GM18868 (cell line): ENCODE results near the gene ADAMTS2.
"Not testable (repeated sequence)": the region's sequence is repeated elsewhere in the genome, so short reads cannot be mapped to it uniquely, and the experiment has no call there.

Source experiments
- ATAC-seq: cut with Tn5 transposase; IDR thresholded peaks from one replicate; pipeline ENCODE4 v1.9.1; 2021; ENCODE audit warnings: mild to moderate bottlenecking, moderate library complexity; ENCODE audit not compliant: unreplicated experiment

ADAMTS2 gene

DNA sequence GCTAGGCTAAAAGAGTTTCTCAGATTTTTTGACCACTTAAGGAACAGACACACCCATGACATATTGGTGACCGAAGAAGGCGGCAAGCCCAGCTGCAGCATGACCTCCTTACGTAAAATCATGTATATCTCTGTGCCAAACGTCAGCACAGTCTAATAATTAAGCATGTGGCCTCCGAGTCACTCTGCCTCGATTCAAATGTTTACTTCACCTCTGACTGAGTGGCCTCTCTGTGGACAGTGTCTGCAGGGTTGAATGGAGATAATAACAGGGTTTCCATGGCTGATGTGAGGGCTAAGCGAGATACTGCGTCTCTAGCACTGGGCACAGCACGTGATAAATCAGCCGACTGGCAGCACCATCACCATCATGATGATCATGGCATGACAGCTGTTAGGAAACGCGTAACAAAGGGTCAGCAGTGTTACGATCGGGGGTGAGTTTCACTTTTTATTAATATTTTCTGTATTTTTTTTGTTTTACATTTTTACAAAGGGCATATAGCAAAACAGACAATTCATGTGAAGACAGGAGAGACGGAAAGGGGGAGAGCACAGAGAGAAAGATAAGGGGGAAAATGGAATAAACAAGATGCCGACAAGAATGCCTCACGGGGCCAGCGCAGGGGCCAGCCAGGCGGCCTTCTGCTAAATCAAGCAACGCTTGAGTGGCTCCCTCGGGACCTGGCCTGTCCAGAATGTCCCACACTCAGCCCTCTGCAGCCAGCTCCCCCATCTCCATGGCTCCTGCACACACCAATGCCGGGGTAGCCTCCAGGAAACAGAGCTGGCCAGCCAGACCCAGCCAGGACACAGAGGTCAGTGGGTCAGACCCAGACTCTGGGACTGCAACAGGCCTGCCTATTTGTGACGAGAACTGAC is 60.3 kb downstream of the ADAMTS2 start:
- ATAC-seq: no peak

DNA sequence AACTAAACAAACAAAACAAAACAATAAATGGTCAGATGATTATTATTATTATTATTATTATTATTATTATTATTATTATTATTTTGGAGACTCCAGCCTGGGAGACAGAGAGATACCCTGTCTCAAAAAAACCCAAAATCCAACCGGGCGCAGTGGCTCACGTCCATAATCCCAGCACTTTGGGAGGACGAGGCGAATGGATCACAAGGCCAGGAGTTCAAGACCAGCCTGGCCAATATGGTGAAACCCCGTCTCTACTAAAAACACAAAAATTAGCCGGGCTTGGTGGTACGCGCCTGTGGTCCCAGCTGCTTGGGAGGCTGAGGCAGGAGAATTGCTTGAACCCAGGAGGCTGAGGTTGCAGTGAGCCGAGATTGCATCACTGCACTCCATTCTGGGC is 61.4 kb downstream of the ADAMTS2 start:
- ATAC-seq: not testable (repeated sequence)

DNA sequence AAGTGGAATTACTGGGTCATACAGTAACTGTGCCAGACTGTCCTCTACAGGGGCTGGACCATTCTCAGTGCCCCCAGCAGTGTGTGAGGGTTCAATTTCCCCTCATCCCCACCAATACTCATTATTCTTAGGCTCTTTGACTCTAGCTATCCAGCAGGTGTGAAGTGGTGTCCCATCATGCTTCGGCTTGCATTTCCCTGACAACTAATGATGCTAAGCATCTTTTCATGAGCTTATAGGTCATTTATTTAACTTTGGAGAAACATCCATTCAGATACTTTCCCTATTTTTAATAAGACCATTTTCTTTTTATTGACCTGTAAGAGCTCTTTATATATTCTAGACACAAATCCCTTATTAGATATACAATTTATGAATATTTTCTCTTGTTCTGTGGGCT is 63.6 kb downstream of the ADAMTS2 start:
- no peak for ATAC-seq

DNA sequence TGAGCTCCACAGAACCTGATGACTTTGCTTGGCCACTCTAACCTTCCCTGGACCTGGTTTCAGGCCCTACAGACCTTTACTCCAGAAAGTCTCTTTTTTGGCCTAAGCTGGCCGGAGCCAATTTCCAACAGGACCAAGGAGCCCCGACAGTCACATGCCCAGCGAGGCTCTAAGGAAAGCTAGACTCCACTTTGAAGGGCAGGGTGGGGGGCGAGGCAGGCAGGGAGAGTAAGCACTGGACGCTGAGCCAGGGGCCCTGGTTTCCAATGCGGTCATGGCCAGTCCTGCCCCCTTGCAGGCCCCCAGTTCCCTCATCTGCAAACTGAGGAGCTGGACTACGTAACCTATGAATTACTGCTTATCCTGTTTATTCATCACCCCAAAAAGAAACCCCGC is 65.2 kb downstream of the ADAMTS2 start:
- ATAC-seq: no peak

DNA sequence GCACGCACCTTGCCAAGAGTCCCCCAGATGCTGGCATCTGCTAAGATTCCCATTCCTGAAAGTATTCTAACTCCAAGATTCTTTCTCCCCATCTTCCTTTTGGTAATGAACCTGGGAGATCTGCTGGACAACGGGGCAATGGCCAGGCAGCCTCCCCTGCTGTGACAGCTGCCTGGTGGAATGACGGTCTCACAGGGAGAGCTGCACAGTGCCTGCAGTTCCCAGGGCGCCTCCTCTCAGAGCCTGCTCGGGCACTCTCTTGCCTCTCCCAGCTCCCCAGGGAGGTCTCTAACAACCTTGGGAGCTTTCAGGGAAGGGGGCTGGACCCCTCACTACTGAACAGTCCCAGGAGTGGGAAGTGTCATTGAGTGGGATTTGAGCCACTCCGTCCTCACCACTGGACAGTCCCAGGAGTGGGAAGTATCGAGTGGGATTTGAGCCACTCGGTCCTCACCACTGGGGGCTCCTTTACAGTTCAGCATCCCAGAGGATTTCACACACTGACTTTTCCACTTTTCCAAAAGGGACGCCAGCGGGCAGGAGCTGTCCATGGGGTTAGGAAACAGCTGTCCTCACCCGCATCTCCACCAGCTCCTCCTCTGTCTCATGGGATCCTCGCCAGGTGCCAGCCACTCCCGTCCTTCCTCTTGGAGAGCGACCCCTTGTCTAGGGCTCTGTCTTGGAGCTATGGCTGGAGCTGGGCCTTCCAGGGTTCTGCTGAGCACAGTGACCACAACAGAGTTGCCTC is 65.7 kb downstream of the ADAMTS2 start:
- no peak for ATAC-seq

DNA sequence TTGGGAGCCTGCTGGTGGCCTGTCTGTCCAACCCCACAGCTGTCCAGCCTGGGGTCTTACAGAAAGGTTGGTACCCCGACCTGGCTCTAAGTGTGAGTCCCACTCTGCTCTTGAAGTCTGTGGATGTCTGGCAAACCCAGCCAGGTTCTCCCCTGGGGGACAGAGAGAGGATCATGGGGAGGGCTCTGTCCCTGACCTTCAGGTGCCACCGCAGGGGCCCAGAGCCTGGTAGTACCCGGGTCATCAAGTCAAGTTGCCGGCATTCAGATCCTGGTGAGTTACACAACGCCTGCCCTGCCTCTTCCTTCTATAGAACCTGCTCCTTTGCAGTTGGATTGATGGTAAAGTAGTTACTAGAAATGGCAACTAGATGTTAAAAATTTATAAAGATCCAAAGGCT is 66.7 kb downstream of the ADAMTS2 start:
- ATAC-seq: no peak

DNA sequence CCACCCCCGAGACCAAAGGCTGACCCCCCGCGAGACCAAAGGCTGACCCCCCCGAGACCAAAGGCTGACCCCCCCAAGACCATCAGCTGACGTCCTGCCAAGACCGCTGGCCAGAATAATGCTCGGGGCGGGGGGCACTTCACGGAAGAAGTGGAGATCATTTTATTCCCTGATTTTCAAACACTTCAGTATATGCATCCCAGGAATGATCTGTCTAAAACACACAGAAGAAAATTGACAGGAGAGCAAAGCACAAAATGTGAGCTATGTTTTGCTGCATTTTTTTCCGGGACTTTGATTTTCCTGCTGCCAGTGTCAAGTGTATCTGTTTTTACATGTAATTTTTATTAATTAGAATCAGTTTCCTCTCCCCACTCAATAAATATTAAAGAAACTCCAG is 67.1 kb downstream of the ADAMTS2 start:
- ATAC-seq: no peak

DNA sequence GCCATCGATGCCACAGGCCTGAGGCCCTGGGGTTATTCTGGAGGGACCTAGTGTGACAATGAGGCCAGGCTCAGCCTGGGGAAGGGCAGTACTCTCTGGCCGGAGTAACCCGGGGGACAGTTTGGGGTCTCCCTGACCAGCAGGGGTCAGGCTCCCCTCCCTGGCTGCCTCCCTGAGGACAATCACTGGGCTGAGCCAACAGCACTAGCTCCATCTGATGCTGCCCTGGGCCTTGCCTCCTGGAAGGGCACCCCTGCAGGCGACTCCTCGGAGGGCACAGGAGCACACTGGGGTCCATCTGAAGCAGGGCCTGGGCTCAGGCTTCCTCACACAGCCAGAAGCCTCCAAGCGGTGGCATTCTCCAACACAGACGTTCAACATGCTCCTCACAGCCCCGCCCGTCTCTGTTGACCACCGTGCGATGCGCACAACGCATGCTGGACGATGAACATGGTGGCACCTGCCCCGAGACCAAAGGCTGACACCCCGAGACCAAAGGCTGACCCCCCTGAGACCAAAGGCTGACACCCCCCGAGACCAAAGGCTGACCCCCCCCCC is 68.3 kb downstream of the ADAMTS2 start:
- no peak for ATAC-seq

DNA sequence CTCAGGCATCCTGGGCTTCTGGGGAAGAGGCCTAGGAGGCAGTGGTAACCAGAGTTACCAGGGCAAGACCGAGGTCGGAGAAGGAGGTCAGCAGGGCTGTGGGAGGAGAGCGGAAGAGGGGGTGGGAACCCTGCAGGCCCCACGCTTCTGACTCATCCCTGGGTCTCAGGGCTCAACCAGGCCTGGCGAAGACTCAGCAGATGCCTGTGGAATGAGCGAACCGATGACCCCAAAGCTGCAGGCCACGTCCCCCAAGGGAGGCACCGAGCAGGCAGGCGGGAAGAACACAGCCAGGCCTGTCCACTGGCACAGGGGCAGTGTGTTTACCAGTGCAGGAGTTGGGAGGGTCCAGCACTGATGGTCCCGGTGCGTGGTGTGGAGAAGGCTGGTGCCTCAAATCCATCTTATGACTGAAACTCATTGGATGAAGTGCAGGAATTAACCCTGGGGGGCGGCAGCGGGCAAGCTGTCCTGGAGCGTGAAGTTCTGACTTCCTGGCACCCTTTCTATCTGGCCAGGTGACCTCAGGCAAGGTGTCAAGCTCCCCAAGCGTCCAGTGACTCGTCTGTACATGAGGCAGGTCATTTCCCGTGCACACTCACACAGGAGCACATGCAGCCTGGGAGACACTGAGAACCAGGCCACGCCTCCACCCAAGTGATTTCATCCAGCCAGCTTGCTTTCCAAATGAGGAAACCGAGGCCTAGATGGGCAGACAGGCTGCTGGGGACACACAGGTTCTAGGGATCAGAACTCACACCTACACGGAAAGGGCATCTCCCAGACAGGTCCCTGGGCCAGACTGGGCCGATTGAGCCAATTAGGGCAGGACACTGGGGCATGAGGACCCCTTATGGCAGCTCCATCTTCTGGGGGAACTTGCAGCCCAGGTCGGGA is 69.1 kb downstream of the ADAMTS2 start:
- ATAC-seq: no peak

DNA sequence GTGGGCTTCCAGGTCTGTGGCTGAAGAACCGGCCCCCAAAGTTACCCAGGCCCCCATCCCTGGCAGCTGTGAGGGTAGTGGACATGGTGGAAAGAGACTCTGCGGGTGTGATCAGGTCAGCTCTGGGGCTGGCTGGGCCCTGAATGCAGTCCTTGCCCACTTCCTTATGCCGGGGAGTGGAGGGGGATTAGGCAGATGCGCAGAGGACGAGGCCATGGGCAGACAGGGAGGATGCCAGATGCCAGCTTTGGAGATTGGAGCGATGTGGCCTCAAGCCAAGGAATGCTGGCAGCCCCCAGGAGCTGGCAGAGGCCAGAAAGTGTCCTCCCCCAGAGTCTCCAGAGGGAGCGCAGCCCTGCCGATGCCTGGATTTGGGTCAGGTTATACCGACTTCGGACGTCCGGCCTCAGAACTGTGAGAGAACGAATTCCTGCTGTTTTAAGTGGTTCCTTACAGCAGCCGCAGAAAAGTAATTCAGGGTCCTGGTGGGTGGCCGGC is 69.8 kb downstream of the ADAMTS2 start:
- no peak for ATAC-seq

DNA sequence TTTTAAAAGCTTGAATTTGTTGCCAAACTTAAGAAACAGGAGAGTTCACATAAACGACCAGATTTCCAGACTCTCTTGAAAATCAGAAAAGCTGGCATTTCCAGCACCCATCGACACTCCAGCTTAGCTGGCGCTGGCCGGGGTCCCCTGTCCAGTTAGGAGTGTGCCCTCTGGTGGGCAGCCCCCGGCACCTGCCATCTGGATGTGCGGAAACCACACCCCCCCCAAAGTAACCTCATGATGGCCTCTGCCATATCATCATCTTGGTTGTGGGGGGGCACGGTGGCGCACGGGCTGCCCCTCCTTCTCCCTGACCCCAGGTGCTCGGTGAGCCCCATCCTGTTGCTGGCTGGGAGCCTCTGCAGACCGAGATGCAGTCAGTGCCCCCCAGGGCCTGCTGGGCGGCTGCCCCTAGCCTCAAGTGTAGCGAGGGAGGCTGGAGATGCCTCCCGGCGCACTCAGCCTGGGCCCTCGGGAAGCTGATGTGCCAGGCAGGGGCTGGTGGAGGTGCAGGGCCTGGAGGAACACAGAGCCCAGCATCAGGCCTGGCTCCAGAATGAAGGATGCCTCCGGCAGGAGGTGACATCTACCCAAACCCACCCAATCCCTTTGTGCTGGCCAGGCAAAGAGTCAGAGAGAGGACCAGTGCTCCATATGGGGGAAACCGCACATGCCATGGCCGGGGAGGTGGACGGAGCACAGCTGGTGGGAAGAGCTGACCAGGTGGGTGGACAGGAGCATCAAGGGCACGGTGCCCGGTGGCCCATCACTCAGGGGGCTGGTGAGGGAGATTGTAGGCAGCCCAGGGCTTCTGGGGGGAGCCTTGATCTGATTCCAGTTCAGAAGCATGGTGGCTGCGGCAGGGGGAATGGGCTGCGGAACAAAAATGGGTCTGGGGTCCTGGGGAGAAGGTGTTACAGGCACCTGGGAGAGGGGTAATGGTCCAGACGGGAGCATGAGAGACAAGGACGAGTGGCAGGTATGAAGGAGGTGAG is 70.6 kb downstream of the ADAMTS2 start:
- ATAC-seq: no peak

DNA sequence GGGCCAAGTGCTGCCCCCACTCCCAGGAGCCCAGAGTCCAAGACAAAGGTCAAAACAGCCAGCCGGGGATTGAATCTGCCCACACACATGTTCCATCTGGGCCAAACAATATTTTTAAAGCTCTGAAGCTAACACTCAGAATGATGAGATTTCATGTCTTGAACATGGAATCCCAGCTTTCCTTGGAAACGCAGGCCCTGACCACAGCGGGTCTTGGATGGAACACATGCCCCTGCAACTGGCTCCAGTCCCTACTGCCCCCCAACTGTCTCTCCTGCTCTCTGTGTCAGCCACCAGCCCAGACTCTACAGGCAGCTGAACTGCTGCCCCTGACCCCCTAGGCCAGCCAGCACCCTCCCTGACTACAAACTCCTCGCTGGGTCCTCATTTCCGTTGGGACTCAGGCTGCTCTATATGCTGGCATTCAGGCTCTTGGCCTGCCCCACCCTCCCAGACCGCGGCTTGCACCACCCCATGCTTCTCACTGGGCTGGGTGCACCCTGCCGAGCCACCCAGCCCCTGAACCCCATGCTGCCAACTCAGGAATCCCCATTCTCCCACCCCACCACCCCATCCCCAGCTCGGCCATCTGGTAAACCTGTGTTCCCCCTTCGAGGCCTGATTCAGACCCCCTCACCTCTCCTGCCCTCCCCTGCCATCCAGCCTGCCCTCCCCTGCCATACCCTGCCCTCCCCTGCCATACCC is 71.7 kb downstream of the ADAMTS2 start:
- ATAC-seq: no peak

DNA sequence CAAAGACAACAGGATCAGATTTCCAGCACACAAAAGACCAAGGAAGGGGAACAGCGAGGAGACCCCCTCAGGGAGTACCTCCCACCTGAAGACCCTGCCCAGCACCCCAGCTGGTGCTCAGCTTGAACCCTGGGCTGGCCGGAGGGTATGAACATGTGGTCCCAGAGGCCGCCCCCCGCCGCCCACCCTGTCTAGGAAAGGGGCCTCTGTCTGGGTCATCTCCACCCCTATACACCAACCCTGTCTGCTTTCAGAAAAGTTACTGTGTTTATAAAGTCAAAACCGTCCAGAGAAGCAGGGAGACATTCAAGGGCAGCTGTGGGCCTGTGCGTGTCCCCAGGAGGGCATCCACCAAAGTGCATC is 72.2 kb downstream of the ADAMTS2 start:
- no peak for ATAC-seq

DNA sequence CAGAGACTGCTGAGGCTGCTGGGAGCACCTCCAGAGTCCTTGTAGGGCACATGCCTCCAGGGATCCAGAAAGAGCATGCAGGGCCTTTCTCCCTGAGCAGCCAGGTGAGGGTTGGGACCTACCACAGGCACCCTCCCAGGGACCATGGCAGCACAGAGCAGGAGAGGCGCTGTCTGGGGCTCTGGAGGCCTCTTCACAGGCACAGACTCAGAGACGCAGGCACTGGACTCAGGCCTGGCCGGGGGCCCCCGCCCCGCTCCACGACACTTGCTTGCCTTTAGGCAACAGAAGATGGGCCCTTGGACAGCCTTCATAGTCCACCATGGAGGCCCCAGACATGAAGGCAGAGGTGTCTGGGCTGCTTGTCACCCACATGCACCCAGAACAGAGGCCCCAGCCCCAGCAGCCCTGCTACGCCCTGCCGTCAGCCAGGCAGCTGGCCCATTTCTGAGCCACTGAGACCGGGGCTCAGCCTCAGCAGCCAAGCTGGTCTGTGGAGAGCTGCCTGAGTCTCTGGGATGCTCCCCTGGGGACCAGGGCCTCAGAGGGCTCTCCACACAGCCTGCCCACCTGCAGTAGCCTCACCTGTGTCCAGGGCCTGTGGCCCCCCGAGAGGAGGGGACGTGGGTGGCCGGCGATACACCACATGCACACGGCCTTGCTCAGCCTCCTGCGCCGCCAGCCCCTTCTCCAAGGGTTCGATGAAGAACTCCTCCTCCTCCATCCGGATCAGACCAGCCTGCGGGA is 72.8 kb downstream of the ADAMTS2 start:
- no peak for ATAC-seq

DNA sequence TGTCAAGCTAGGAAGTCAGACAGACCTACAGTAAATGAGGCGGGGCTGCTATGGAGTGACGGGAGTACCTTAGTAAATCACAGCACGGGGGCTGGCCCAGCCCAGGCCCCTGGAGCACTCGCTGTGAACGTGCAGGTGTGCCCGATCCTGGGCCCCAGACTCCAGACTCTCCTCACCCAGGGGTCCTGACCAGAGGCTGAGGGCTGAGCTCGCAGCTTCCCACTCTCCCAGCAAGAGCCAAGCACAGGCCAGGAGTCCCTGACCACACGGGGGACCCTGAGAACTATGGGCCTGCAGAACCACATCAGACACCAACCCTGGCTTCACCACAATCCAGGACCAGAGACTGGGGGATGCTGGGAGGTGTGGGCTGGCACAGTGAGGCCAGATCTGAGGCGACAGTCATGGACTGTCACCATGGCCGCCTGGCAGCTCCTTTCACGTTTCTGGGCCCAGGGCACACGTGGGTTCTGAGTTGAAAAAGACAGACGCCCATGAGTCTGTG is 73.4 kb downstream of the ADAMTS2 start:
- no peak for ATAC-seq

DNA sequence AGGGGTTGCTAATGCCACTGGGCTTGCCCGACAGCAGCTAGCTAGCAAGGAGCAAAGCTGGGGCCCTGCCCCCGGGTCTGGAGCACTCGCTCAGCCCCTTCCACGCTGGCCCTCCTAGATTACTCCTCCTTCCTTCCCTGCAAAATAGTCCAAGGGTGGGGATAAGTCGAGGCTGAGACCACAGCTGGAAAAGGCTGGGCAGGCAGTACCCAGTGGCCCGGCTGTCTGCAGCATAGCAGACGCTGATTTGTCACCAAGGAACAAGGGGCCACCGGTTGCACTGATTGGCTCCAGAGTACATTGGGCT is 73.9 kb downstream of the ADAMTS2 start:
- no peak for ATAC-seq

DNA sequence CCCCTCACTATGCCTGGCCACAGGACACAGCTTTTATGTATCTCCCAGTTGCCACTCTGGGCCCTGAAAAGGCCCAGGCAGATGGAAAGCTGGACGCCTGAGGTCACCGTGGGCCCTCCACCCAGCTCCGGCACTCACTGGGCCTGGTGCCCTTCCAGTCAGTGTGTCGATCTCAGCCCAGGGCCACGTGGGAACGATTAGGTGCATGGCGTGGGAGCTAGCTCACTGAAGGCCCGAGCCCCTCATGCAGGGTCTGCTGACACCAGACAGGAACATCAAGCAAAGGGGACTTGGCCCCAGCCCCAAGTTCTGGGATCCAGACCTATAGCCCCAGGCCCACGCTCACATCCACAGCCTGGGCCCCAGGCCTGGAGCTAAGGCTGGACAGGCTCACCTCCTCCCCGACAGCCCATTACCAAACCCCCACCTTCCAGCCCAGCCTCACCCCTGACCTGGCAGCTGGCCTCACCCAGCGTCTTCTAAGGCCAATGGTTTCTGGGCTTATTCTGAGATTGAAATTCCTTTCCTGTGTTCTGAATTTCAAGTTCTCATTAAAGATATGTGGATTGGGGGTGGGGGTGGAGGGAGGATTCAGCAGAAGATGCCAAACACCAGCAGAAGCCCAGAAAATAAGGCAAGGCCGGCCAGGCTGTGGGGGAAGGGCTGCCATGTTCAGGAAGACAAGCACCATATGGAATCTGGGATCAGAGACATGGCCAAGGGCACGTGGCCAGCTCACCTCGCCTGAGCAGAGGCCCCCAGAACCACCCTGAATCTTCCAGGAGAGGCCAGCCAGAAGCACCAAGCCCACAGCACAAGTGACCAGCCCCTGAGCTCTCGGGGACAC is 74.5 kb downstream of the ADAMTS2 start:
- ATAC-seq: no peak
